ENCODE data around the gene PEX14. TPM values are rescaled to one million over a fixed set of nuclear protein-coding genes. Genes with fewer than 3 reads are reported as not detected.

Gene PEX14
- total and polyA plus RNA-seq, 10 of the 15 experiments (the other 5 are each of a cell fraction or from before 2014, with no cell fraction given), result 1.4 to 23.2 (median 12.0) TPM

DNA sequence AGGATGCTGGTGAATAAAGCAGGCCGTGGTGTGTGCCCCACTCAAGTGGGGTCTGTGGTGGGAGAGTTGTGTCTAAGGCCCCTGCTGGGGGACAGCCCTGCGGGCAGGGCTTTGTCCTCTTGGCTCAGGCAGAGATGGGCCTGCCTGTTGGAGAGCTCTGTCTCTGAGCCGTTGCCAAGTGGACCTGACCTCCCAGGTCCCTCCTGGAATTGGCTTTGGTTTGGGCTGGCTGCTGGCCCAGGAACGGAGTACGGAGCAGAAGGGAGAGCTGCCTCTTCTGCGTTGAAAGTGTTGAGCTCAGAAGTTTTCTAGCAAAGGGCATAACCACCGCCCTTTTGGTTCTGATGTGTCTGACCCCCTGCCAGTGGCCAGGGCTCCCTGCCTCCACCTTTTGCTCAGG lies 153.9 kb downstream of the PEX14 start:
- Histone ChIP-seq H3K27me3 (replicated peaks in 1 of 2; ENCODE audit: control insufficient read depth in 2 of 2, insufficient read depth in 2 of 2, low read length in 1 of 2) (no peaks in the 10 kb centered on the region), H3K4me1 (ENCODE audit: control insufficient read depth, insufficient read depth, low read length) (no peaks in the 10 kb centered on the region), H3K27ac (ENCODE audit: control insufficient read depth, insufficient read depth) (no peak overlapping the region), H4K20me1 (ENCODE audit: control insufficient read depth, insufficient read depth) (no peaks in the 10 kb centered on the region), H3K36me3 (ENCODE audit: control insufficient read depth in 2 of 2, insufficient read depth in 2 of 2, low read length in 1 of 2) (peaks cover 2 to 10% of the 10 kb centered on the region in 2 experiments; a peak in 2 of 4 replicates), H3K4me3 (no peak overlapping the region), H3K79me2 (ENCODE audit: control insufficient read depth, insufficient read depth, low read length) (no peaks in the 10 kb centered on the region), H3K9me3 (replicated peaks; ENCODE audit: control insufficient read depth, insufficient read depth, low read length) (no peaks in the 10 kb centered on the region), H3K9ac (ENCODE audit: control insufficient read depth, insufficient read depth, low read length) (no peak overlapping the region), H2AFZ (ENCODE audit: control insufficient read depth, low read depth, low read length) (no peak overlapping the region), H3K4me2 (ENCODE audit: control insufficient read depth, insufficient read depth) (no peak overlapping the region)
- TF ChIP-seq, protein P1, sequence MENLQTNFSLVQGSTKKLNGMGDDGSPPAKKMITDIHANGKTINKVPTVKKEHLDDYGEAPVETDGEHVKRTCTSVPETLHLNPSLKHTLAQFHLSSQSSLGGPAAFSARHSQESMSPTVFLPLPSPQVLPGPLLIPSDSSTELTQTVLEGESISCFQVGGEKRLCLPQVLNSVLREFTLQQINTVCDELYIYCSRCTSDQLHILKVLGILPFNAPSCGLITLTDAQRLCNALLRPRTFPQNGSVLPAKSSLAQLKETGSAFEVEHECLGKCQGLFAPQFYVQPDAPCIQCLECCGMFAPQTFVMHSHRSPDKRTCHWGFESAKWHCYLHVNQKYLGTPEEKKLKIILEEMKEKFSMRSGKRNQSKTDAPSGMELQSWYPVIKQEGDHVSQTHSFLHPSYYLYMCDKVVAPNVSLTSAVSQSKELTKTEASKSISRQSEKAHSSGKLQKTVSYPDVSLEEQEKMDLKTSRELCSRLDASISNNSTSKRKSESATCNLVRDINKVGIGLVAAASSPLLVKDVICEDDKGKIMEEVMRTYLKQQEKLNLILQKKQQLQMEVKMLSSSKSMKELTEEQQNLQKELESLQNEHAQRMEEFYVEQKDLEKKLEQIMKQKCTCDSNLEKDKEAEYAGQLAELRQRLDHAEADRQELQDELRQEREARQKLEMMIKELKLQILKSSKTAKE (IDR thresholded peaks at IDR 0.05; ENCODE audit: low read depth, poor library complexity, severe bottlenecking), result no peak
- TF ChIP-seq, protein P2, sequence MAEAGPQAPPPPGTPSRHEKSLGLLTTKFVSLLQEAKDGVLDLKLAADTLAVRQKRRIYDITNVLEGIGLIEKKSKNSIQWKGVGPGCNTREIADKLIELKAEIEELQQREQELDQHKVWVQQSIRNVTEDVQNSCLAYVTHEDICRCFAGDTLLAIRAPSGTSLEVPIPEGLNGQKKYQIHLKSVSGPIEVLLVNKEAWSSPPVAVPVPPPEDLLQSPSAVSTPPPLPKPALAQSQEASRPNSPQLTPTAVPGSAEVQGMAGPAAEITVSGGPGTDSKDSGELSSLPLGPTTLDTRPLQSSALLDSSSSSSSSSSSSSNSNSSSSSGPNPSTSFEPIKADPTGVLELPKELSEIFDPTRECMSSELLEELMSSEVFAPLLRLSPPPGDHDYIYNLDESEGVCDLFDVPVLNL (IDR thresholded peaks at IDR 0.05; ENCODE audit: low read depth, low read length), result no peak
- TF ChIP-seq CBFB (IDR thresholded peaks at IDR 0.05; ENCODE audit: low read depth) (no peak), KAT2A (conservative IDR thresholded peaks at IDR 0.05; ENCODE audit: control insufficient read depth, low read depth, low read length) (no peak), TBL1XR1 (IDR thresholded peaks at IDR 0.05; ENCODE audit: low read depth, low read length) (no peak), MTA3 (IDR thresholded peaks at IDR 0.05; ENCODE audit: borderline replicate concordance, low read length) (no peak), STAT3 (IDR thresholded peaks at IDR 0.05; ENCODE audit: low read depth, low read length) (no peak), TARDBP (IDR thresholded peaks at IDR 0.05; ENCODE audit: borderline replicate concordance) (no peak), SMAD1 (IDR thresholded peaks at IDR 0.05; ENCODE audit: low read depth, partially characterized antibody) (no peak), CHD2 (IDR thresholded peaks at IDR 0.05; ENCODE audit: borderline replicate concordance, low read depth, low read length) (no peak), GABPA (IDR thresholded peaks at IDR 0.05; ENCODE audit: low read depth) (no peak)
- TF ChIP-seq, protein P3, sequence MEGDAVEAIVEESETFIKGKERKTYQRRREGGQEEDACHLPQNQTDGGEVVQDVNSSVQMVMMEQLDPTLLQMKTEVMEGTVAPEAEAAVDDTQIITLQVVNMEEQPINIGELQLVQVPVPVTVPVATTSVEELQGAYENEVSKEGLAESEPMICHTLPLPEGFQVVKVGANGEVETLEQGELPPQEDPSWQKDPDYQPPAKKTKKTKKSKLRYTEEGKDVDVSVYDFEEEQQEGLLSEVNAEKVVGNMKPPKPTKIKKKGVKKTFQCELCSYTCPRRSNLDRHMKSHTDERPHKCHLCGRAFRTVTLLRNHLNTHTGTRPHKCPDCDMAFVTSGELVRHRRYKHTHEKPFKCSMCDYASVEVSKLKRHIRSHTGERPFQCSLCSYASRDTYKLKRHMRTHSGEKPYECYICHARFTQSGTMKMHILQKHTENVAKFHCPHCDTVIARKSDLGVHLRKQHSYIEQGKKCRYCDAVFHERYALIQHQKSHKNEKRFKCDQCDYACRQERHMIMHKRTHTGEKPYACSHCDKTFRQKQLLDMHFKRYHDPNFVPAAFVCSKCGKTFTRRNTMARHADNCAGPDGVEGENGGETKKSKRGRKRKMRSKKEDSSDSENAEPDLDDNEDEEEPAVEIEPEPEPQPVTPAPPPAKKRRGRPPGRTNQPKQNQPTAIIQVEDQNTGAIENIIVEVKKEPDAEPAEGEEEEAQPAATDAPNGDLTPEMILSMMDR (IDR thresholded peaks at IDR 0.05 in 2 of 3, conservative IDR thresholded peaks at IDR 0.05 in 1 of 3; ENCODE audit: control insufficient read depth in 2 of 3, extremely low read depth in 1 of 3, insufficient read depth in 1 of 3, low read depth in 3 of 3, low read length in 3 of 3), result no peak
- TF ChIP-seq, protein P4, sequence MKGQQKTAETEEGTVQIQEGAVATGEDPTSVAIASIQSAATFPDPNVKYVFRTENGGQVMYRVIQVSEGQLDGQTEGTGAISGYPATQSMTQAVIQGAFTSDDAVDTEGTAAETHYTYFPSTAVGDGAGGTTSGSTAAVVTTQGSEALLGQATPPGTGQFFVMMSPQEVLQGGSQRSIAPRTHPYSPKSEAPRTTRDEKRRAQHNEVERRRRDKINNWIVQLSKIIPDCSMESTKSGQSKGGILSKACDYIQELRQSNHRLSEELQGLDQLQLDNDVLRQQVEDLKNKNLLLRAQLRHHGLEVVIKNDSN (IDR thresholded peaks at IDR 0.05; ENCODE audit: borderline replicate concordance, extremely low read length, insufficient read depth, low read depth, low read length), result no peak
- TF ChIP-seq, protein P5, sequence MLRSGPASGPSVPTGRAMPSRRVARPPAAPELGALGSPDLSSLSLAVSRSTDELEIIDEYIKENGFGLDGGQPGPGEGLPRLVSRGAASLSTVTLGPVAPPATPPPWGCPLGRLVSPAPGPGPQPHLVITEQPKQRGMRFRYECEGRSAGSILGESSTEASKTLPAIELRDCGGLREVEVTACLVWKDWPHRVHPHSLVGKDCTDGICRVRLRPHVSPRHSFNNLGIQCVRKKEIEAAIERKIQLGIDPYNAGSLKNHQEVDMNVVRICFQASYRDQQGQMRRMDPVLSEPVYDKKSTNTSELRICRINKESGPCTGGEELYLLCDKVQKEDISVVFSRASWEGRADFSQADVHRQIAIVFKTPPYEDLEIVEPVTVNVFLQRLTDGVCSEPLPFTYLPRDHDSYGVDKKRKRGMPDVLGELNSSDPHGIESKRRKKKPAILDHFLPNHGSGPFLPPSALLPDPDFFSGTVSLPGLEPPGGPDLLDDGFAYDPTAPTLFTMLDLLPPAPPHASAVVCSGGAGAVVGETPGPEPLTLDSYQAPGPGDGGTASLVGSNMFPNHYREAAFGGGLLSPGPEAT (IDR thresholded peaks at IDR 0.05; ENCODE audit: low read depth), result no peak
- ChIA-PET POLR2A (no interaction called here), CTCF (no interaction called here), SMC1A (ENCODE audit: uncharacterized antibody, unreplicated experiment) (no interaction called here), RAD21 (ENCODE audit: unreplicated experiment) (no interaction called here)
- FAIRE-seq, result no peak
- in situ Hi-C loops (cut with MboI) (no loop called here), intact Hi-C loops (cut with micrococcal nuclease; ENCODE audit: unreplicated experiment) (no loop called here)
- no TSS peak for BruUV-seq (replicated peaks)
- no peak for DNase-seq (ENCODE audit: low read depth, low spot score)
- 82% methylated on average over 7 of the region's 7 CpGs for WGBS (ENCODE audit: insufficient coverage, insufficient replicate concordance, low lambda C conversion rate, missing lambda C conversion rate)
- no peak for ATAC-seq
